GM10248 (cell line): ENCODE data around the gene RUVBL1.
A peak's percentile ranks its signal among the peaks of the same experiment; 100 is the strongest.

Experiments used
- CTCF ChIA-PET: fragments of 300-600 bp; sonication (Branson Sonifier 250); formaldehyde crosslinking; extraction: SDS; loops from one replicate; lab custom pipeline; 2021; ENCODE audit warnings: antibody characterized with exemption; lab: Yijun Ruan, JAX
- POLR2A ChIA-PET: fragments of 350-650 bp; sonication (Branson Sonifier 250); formaldehyde crosslinking; extraction: SDS; loops from one replicate; lab custom pipeline; 2020; ENCODE audit warnings: antibody characterized with exemption; lab: Yijun Ruan, JAX
- DNase-seq: peaks from one replicate; pipeline ENCODE4 v3.0.0; 2012; ENCODE audit errors: extremely low spot score
- TF ChIP-seq, protein P1 (sequence below): IDR thresholded peaks from 2 replicates; pipeline ENCODE4 v1.5.1; 2012; ENCODE audit warnings: mild to moderate bottlenecking, low read depth; ENCODE audit errors: extremely low read depth, missing control alignments, control extremely low read depth

The RUVBL1 gene

DNA sequence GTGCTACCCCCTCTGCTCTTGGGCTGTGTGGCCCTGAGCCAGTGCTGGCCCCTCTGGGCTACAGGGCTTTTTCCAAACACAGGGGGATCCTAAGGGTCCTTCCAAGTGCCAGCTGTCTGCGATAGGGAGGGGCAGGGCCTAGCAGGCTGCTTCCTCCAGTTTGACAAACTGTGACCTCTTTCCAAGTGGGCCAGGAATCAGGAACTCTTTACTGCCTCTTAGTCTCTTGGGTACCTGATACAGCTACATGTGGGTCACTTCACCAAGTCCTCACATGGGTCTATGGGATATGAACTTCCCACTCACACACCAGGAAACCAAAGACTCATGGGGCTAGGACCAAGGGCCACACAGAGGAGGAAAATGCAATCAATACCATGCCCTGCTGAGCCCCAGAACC lies 45.9 kb downstream of the RUVBL1 start:
- DNase-seq = no peak
- POLR2A ChIA-PET = no interaction called here
- CTCF ChIA-PET = interaction anchor here (1.5 to 3.3 kb wide), 2 partner anchors 17 to 24 kb away, joined by 4 to 10 read pairs; no protein-coding TSS in a partner anchor
- TF ChIP-seq, protein P1, sequence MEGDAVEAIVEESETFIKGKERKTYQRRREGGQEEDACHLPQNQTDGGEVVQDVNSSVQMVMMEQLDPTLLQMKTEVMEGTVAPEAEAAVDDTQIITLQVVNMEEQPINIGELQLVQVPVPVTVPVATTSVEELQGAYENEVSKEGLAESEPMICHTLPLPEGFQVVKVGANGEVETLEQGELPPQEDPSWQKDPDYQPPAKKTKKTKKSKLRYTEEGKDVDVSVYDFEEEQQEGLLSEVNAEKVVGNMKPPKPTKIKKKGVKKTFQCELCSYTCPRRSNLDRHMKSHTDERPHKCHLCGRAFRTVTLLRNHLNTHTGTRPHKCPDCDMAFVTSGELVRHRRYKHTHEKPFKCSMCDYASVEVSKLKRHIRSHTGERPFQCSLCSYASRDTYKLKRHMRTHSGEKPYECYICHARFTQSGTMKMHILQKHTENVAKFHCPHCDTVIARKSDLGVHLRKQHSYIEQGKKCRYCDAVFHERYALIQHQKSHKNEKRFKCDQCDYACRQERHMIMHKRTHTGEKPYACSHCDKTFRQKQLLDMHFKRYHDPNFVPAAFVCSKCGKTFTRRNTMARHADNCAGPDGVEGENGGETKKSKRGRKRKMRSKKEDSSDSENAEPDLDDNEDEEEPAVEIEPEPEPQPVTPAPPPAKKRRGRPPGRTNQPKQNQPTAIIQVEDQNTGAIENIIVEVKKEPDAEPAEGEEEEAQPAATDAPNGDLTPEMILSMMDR = no peak

DNA sequence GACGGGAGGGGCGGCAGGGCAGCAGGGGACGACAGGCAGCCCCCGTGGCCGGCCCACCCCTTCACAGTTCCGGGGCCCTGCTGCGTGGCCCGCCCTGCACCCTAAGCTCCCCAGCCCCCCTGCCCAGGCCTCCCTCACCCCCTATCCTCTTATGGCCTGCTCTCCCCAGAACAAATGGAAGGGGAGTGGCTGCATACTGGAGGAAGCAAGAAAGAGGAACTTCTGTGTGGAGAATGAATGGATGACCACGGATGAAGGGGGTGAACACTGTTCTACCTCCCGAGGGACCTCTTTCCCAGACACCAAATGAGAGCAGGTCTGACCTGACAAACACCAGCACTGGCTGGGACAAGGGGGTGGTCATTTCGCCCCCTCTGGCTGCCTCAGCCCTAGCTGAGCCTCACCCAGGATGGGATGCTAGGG lies 46.4 kb downstream of the RUVBL1 start:
- TF ChIP-seq, protein P1 = no peak
- POLR2A ChIA-PET = no interaction called here
- no peak for DNase-seq
- CTCF ChIA-PET = interaction anchor here (1.5 to 3.3 kb wide), 3 partner anchors 18 to 530 kb away, joined by 3 to 10 read pairs (median 4); no protein-coding TSS in a partner anchor

DNA sequence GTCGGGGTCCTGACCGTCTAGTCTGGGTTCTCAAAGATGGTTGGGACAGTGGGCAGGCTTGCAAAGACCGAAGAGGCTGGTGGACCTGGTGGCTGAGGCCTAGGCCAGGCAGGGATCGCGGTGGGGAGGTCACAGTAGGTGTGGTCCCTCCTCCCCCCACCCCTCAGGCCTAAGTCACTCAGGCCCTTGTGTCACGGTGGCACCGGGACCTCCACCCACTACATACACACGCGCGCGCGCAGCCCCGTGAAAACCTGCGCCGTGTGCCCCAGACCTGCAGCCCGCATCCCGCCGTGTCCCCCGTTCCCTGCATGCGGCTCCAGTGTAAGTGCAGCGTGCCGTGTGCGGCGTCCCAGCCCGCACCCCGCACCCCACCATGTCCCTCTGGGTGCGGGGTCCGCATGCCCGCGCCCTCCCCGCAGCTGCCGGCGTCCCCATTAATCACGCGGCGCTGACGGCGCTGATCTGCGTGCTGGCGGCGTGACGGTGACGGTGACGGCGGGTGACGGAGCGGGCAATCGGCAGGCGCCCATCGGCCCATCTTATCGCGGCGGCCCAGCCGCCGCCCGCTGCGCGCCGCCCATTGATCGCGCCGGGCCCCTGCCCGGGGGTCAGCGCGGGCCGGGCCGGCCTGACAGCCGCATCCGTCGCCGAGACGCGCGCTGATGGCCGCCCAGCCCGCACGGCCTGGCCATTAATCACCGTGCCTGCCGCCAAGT lies 47.0 kb downstream of the RUVBL1 start:
- no peak for DNase-seq
- ChIA-PET CTCF (interaction anchor here (0.7 to 2.2 kb wide), 12 partner anchors 10 to 532 kb away, joined by 3 to 12 read pairs (median 4); no protein-coding TSS in a partner anchor), POLR2A (no interaction called here)
- TF ChIP-seq, protein P1 = no peak

DNA sequence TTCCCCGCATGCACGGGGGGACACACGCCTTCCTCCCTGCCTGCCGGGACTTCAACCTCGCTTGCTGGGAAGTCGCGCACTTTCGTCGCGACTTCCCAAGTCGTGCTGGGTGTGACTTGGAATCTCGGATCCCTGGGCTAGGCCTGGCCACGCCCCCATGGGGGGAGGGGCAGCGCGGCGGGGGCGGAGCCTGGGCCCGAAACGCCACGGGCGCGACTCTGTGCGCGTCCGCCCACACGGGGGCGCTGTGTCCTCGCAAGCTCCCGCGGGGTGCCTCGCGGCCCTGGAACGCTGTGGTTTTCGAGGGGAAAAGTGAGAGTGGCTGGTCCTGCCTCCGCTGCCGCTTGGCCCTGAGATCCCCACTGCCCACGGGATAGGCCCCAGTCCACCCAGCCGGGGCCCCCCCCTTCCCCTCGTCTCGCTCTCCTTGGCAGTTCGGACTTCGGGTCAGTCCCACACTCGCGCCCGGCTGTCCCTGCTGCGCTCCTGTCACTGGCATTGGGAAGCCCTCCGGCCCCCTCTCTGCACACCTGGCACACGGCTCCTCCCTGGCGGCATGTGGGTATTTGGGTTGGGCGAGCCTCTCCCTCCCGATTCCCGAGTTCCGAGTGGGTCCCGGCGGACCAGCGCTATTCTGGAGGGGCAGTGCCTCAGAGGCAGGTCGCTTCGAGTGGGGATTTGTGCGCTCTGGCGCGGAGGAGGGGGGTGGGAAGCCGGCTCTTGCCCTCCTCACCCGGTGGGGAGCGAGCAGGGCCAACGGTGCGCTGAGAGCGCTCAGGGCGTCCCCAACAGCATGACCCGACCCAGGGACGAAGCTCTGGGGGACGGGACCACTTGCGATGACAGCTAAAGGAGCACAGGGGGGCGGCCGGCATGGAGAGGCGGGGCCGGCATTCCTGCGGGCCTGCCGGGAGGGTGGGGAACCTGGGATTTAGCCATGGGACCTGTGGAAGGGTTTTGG lies 47.8 kb downstream of the RUVBL1 start:
- ChIA-PET POLR2A (no interaction called here), CTCF (interaction anchor here (0.7 to 2.2 kb wide), 17 partner anchors 8 to 533 kb away, joined by 3 to 12 read pairs (median 4); partner anchors contain the start of genes RUVBL1 and SEC61A1)
- TF ChIP-seq, protein P1 = peak; percentile 95
- peak; percentile 89 for DNase-seq

DNA sequence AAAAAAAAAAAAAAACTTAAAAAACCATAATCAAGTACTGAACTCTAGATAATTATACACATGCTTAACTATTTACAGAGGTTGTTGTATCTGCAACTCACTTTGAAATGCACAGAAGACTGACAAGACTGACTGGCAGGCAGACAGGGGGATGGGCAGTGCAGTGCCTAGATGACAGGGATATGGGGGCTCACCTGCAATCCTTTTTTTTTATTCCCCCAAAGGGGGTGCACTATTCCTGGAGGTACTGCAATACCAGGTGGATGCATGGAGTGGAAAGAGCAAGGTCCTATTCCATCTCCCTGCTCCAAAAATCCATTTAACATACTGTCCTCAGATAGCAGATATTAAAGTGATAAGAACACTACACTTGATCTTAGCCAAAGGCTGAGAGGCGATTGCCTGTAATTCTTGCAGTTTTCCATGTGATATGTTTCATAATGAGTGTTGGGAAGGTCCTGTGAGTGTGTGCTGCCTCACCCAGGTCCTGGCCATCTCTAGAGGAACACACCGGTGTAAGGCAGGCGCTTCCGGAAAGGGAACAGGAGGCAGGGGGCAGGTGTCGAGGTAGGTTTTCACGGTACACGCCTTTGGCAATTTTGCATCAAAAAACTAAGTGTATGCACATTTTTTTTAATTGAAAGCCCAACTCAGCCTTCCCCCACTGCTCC lies 48.6 kb downstream of the RUVBL1 start:
- CTCF ChIA-PET = interaction anchor here (1.0 to 2.2 kb wide), 10 partner anchors 9 to 58 kb away, joined by 3 to 12 read pairs (median 4); partner anchors contain the start of genes RUVBL1 and SEC61A1

More for the DNA sequence above, 48.6 kb downstream of the RUVBL1 start:
- TF ChIP-seq, protein P1 = no peak
- POLR2A ChIA-PET = interaction anchor here (1.5 kb wide), 1 partner anchor 23 kb away, joined by 8 read pairs; the partner anchor contains the start of gene SEC61A1
- no peak for DNase-seq
